Dermis microvascular lymphatic vessel endothelial cell (primary cell): ENCODE data around the gene AOAH. TPM values are rescaled to one million over a fixed set of nuclear protein-coding genes. Genes with fewer than 3 reads are reported as not detected.
"Not testable (repeated sequence)": the region's sequence is repeated elsewhere in the genome, so short reads cannot be mapped to it uniquely, and the experiment has no call there.

Experiments used
- DNase-seq, 2 donors: peaks; one replicate each; pipeline versions ENCODE4 v3.0.0 to v3.0.0-alpha.2; 2010; ENCODE audit warnings: low read depth in 2 of 2
- total RNA-seq: library from RNA; depleted of rRNA; stranded (reverse); fragments of >200 nt; gene quantifications from 2 replicates; pipeline ENCODE4 v1.2.1, GENCODE V29; 2014

The AOAH gene
- total RNA-seq, 1 donor from 2014 or later, result 0.13 TPM

GRCh38 chr7:36739351-36739750, 15.1 kb upstream of the AOAH start:
- DNase-seq, result no peak

GRCh38 chr7:36736899-36737211, 12.6 kb upstream of the AOAH start:
- no peak for DNase-seq

- DNase-seq, result no peak
Measured at GRCh38 chr7:36736090-36736898, 12.0 kb upstream of the AOAH start.

GRCh38 chr7:36735172-36735571, 10.9 kb upstream of the AOAH start:
- no peak for DNase-seq

- no peak for DNase-seq
Measured at GRCh38 chr7:36734731-36735130, 10.4 kb upstream of the AOAH start.

GRCh38 chr7:36733411-36733810, 9.1 kb upstream of the AOAH start:
- no peak for DNase-seq

GRCh38 chr7:36732806-36733205, 8.5 kb upstream of the AOAH start:
- DNase-seq, result no peak

GRCh38 chr7:36730046-36730445, 5.8 kb upstream of the AOAH start:
- no peak for DNase-seq

- no peak for DNase-seq
Measured at GRCh38 chr7:36728143-36728542, 3.8 kb upstream of the AOAH start.

- DNase-seq, result no peak
Measured at GRCh38 chr7:36726806-36727503, 2.7 kb upstream of the AOAH start.

GRCh38 chr7:36726311-36726710, 2.0 kb upstream of the AOAH start:
- no peak for DNase-seq

GRCh38 chr7:36724996-36725395, 702 bp upstream of the AOAH start:
- DNase-seq, result no peak

- no peak for DNase-seq
Measured at GRCh38 chr7:36723291-36723690, 1.0 kb downstream of the AOAH start.

- no peak for DNase-seq
Measured at GRCh38 chr7:36719083-36719632, 5.1 kb downstream of the AOAH start.

- no peak for DNase-seq
Measured at GRCh38 chr7:36717586-36717985, 6.7 kb downstream of the AOAH start.

GRCh38 chr7:36716802-36717201, 7.5 kb downstream of the AOAH start:
- not testable (repeated sequence) for DNase-seq

GRCh38 chr7:36712015-36712414, 12.3 kb downstream of the AOAH start:
- DNase-seq, result no peak

GRCh38 chr7:36711256-36711655, 13.0 kb downstream of the AOAH start:
- DNase-seq, result no peak

- no peak for DNase-seq
Measured at GRCh38 chr7:36710186-36710791, 14.0 kb downstream of the AOAH start.

- no peak for DNase-seq
Measured at GRCh38 chr7:36708767-36709166, 15.5 kb downstream of the AOAH start.

- DNase-seq, result no peak
Measured at GRCh38 chr7:36707898-36708297, 16.4 kb downstream of the AOAH start.

- no peak for DNase-seq
Measured at GRCh38 chr7:36707465-36707864, 16.8 kb downstream of the AOAH start.

- not testable (repeated sequence) for DNase-seq
Measured at GRCh38 chr7:36703860-36704259, 20.4 kb downstream of the AOAH start.
